ENCODE data around the gene NUP153.

DNA sequence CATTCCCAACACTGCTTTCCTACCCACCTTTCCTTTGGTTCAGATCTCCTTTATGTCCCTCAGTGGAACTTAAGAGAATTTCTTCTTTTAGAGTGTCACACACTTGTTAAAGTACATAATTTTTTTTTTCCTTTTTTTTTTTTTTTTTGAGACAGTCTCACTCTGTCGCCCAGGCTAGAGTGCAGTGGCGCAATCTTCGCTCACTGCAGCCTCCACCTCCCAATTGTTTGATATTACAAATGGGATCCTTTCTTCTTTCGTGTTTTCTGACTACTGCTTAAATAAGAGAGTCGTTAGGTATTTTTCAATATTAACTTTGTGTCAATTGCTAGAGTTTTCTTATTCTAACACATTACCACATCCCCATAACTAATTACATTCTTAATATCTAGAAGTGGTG, 29.1 kb downstream of the NUP153 start:
- TF ChIP-seq TEAD4 (CRISPR knock-in tag; IDR thresholded peaks at IDR 0.05) (no peak), JUN (CRISPR knock-in tag; IDR thresholded peaks at IDR 0.05) (no peak), CREM (CRISPR knock-in tag; IDR thresholded peaks at IDR 0.05) (no peak), IRF2 (CRISPR knock-in tag; IDR thresholded peaks at IDR 0.05; ENCODE audit: borderline replicate concordance, low read depth) (no peak), NR2C2 (CRISPR knock-in tag; IDR thresholded peaks at IDR 0.05) (no peak), NR3C1 (CRISPR knock-in tag; conservative IDR thresholded peaks at IDR 0.05; ENCODE audit: low read depth) (no peak), FOXP1 (CRISPR knock-in tag; IDR thresholded peaks at IDR 0.05; ENCODE audit: borderline replicate concordance) (no peak), CREB1 (CRISPR knock-in tag; IDR thresholded peaks at IDR 0.05) (no peak)
- TF ChIP-seq, protein P1, sequence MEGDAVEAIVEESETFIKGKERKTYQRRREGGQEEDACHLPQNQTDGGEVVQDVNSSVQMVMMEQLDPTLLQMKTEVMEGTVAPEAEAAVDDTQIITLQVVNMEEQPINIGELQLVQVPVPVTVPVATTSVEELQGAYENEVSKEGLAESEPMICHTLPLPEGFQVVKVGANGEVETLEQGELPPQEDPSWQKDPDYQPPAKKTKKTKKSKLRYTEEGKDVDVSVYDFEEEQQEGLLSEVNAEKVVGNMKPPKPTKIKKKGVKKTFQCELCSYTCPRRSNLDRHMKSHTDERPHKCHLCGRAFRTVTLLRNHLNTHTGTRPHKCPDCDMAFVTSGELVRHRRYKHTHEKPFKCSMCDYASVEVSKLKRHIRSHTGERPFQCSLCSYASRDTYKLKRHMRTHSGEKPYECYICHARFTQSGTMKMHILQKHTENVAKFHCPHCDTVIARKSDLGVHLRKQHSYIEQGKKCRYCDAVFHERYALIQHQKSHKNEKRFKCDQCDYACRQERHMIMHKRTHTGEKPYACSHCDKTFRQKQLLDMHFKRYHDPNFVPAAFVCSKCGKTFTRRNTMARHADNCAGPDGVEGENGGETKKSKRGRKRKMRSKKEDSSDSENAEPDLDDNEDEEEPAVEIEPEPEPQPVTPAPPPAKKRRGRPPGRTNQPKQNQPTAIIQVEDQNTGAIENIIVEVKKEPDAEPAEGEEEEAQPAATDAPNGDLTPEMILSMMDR (IDR thresholded peaks at IDR 0.05), result no peak
- TF ChIP-seq, protein P2, sequence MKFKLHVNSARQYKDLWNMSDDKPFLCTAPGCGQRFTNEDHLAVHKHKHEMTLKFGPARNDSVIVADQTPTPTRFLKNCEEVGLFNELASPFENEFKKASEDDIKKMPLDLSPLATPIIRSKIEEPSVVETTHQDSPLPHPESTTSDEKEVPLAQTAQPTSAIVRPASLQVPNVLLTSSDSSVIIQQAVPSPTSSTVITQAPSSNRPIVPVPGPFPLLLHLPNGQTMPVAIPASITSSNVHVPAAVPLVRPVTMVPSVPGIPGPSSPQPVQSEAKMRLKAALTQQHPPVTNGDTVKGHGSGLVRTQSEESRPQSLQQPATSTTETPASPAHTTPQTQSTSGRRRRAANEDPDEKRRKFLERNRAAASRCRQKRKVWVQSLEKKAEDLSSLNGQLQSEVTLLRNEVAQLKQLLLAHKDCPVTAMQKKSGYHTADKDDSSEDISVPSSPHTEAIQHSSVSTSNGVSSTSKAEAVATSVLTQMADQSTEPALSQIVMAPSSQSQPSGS (CRISPR knock-in tag; IDR thresholded peaks at IDR 0.05; ENCODE audit: borderline replicate concordance, low read depth), result no peak
- TF ChIP-seq, protein P3, sequence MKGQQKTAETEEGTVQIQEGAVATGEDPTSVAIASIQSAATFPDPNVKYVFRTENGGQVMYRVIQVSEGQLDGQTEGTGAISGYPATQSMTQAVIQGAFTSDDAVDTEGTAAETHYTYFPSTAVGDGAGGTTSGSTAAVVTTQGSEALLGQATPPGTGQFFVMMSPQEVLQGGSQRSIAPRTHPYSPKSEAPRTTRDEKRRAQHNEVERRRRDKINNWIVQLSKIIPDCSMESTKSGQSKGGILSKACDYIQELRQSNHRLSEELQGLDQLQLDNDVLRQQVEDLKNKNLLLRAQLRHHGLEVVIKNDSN (CRISPR knock-in tag; IDR thresholded peaks at IDR 0.05), result no peak
- TF ChIP-seq, protein P4, sequence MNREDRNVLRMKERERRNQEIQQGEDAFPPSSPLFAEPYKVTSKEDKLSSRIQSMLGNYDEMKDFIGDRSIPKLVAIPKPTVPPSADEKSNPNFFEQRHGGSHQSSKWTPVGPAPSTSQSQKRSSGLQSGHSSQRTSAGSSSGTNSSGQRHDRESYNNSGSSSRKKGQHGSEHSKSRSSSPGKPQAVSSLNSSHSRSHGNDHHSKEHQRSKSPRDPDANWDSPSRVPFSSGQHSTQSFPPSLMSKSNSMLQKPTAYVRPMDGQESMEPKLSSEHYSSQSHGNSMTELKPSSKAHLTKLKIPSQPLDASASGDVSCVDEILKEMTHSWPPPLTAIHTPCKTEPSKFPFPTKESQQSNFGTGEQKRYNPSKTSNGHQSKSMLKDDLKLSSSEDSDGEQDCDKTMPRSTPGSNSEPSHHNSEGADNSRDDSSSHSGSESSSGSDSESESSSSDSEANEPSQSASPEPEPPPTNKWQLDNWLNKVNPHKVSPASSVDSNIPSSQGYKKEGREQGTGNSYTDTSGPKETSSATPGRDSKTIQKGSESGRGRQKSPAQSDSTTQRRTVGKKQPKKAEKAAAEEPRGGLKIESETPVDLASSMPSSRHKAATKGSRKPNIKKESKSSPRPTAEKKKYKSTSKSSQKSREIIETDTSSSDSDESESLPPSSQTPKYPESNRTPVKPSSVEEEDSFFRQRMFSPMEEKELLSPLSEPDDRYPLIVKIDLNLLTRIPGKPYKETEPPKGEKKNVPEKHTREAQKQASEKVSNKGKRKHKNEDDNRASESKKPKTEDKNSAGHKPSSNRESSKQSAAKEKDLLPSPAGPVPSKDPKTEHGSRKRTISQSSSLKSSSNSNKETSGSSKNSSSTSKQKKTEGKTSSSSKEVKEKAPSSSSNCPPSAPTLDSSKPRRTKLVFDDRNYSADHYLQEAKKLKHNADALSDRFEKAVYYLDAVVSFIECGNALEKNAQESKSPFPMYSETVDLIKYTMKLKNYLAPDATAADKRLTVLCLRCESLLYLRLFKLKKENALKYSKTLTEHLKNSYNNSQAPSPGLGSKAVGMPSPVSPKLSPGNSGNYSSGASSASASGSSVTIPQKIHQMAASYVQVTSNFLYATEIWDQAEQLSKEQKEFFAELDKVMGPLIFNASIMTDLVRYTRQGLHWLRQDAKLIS (CRISPR knock-in tag; IDR thresholded peaks at IDR 0.05; ENCODE audit: borderline replicate concordance), result no peak
- TF ChIP-seq, protein P5, sequence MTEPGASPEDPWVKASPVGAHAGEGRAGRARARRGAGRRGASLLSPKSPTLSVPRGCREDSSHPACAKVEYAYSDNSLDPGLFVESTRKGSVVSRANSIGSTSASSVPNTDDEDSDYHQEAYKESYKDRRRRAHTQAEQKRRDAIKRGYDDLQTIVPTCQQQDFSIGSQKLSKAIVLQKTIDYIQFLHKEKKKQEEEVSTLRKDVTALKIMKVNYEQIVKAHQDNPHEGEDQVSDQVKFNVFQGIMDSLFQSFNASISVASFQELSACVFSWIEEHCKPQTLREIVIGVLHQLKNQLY (CRISPR knock-in tag; IDR thresholded peaks at IDR 0.05), result no peak

Data from WTC11 (cell line).